ENCODE results near the gene CYBA.
"Not testable (repeated sequence)": the region's sequence is repeated elsewhere in the genome, so short reads cannot be mapped to it uniquely, and the experiment has no call there.

CYBA gene

GRCh38 chr16:88687254-88687576 lies 36.4 kb upstream of the CYBA start:
- no peak overlapping the region for H3K27ac ChIP-seq
- H3K4me3 ChIP-seq, result no peak overlapping the region

GRCh38 chr16:88686439-88687253 lies 35.8 kb upstream of the CYBA start, which contains the start of gene SNAI3:
SNAI3 (minus strand) TSS chr16:88686507; CDS start chr16:88686406, 101 bp downstream.
- H3K4me3 ChIP-seq, result peak within 1 kb of the TSS; percentile 40 to 58 (median 51)
- H3K27ac ChIP-seq, result peak within 1 kb of the TSS in 16 of 21 experiments; percentile 12 to 84 (median 70)

- Histone ChIP-seq H3K4me3 (peak overlapping the region; percentile 40 to 58 (median 51)), H3K27ac (peak overlapping the region in 16 of 21 experiments; percentile 12 to 84 (median 70))
These were observed 35.2 kb upstream of the CYBA start for GRCh38 chr16:88686062-88686438.

- peak overlapping the region in 14 of 21 experiments; percentile 12 to 84 (median 74) for H3K27ac ChIP-seq
These were observed 34.6 kb upstream of the CYBA start for GRCh38 chr16:88685156-88686061.

GRCh38 chr16:88684569-88685155 lies 33.8 kb upstream of the CYBA start:
- Histone ChIP-seq H3K27ac (peak overlapping the region in 2 of 21 experiments; percentile 80 to 82), H3K4me3 (peak overlapping the region in 1 of 7 experiments; percentile 58)

More at GRCh38 chr16:88685156-88686061, 34.6 kb upstream of the CYBA start:
- peak overlapping the region; percentile 40 to 58 (median 51) for H3K4me3 ChIP-seq

GRCh38 chr16:88681709-88682451 lies 31.0 kb upstream of the CYBA start:
- peak overlapping the region in 18 of 21 experiments; percentile 42 to 92 (median 72) for H3K27ac ChIP-seq
- no peak overlapping the region for H3K4me3 ChIP-seq

- Histone ChIP-seq H3K27ac (peak overlapping the region in 13 of 21 experiments; percentile 18 to 92 (median 72)), H3K4me3 (no peak overlapping the region)
These were observed 30.3 kb upstream of the CYBA start for GRCh38 chr16:88681084-88681680.

- H3K27ac ChIP-seq, result peak overlapping the region in 3 of 21 experiments; percentile 81 to 88 (median 87)
- no peak overlapping the region for H3K4me3 ChIP-seq
These were observed 29.8 kb upstream of the CYBA start for GRCh38 chr16:88680554-88681083.

GRCh38 chr16:88678224-88678979 lies 27.5 kb upstream of the CYBA start:
- H3K27ac ChIP-seq, result no peak overlapping the region
- H3K4me3 ChIP-seq, result no peak overlapping the region

- no peak overlapping the region for H3K27ac ChIP-seq
- no peak overlapping the region for H3K4me3 ChIP-seq
These were observed 26.9 kb upstream of the CYBA start for GRCh38 chr16:88677721-88678120.

GRCh38 chr16:88676502-88677242 lies 25.8 kb upstream of the CYBA start:
- H3K4me3 ChIP-seq, result no peak overlapping the region
- H3K27ac ChIP-seq, result no peak overlapping the region

GRCh38 chr16:88673716-88674379 lies 23.0 kb upstream of the CYBA start:
- Histone ChIP-seq H3K4me3 (no peak overlapping the region), H3K27ac (no peak overlapping the region)

GRCh38 chr16:88672776-88673175 lies 21.9 kb upstream of the CYBA start:
- Histone ChIP-seq H3K4me3 (no peak overlapping the region), H3K27ac (no peak overlapping the region)

- no peak overlapping the region for H3K27ac ChIP-seq
- no peak overlapping the region for H3K4me3 ChIP-seq
These were observed 21.0 kb upstream of the CYBA start for GRCh38 chr16:88671806-88672205.

- Histone ChIP-seq H3K4me3 (no peak overlapping the region), H3K27ac (no peak overlapping the region)
These were observed 19.1 kb upstream of the CYBA start for GRCh38 chr16:88669980-88670379.

GRCh38 chr16:88669493-88669892 lies 18.6 kb upstream of the CYBA start:
- H3K4me3 ChIP-seq, H3K27ac ChIP-seq: not testable (repeated sequence)

- no peak overlapping the region for H3K27ac ChIP-seq
- H3K4me3 ChIP-seq, result no peak overlapping the region
These were observed 16.6 kb upstream of the CYBA start for GRCh38 chr16:88667461-88667860.
